Fibroblast of skin of left quadriceps (primary cell): ENCODE results near the gene COL5A2.

Experiments used
- DNase-seq, 2 experiments: peaks; one replicate each; pipeline ENCODE4 v3.0.0-alpha.2; 2013; ENCODE audit warnings: low read depth in 2 of 2

The COL5A2 gene

DNA sequence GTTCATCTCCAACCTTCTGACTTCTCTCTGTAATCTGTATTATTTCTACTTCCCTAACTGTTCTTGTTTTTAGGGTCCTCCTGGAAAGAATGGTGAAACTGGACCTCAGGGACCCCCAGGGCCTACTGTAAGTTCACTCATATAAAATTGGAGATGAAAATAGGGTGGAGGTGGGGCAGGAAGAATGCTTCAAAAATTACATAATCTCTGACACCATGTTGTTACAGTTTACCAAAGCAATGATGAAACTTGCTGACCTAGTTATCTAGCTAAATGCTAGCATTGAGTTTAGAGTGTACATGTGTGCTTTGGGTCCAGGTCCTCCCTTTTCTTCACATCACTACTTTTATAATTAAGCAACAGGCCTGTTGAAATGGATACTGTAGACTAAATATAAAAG, 182.3 kb downstream of the COL5A2 start:
- no peak for DNase-seq

DNA sequence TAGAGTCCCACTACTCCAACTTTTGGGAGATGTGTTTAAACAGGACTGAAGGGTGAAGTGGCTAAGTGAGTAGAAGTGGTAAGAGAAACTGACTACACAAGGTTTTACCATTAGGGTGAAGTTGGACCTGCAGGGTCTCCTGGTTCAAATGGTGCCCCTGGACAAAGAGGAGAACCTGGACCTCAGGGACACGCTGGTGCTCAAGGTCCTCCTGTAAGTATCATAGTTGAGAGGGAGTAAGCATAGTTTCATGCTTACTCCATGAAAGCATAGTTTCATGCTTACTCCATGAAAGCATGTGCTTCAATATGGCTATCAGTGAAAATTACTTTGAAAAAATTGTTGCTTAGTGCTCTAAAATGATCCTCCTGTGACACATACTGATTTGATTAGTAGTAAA, 186.3 kb downstream of the COL5A2 start:
- no peak for DNase-seq

DNA sequence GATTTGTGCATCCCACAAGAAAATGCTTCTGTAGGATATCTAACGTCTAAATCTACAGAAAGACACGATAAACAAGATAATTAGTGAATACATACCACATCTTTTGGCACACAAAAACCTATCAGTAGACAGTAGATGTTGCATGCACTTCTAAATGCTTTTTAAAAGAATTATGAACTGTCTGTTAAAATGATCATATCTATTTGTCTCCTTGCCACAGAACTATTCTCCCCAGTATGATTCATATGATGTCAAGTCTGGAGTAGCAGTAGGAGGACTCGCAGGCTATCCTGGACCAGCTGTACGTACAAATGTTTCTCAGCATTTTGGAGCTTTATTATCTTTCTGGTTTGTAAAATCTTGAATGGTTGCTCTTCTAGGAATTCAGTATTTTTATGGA, 192.7 kb downstream of the COL5A2 start:
- no peak for DNase-seq

DNA sequence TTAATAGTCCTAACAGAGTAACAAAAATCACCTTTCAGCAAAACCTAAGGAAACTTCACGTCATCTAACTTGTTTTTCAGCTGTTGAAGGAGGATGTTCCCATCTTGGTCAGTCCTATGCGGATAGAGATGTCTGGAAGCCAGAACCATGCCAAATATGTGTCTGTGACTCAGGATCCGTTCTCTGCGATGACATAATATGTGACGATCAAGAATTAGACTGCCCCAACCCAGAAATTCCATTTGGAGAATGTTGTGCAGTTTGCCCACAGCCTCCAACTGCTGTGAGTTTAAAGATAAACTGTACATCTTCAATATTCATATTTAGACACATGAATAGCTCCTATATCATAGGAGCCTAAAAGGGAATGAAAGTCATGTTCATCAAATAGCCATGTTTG, 194.9 kb downstream of the COL5A2 start:
- DNase-seq: peak; percentile 77 to 78

DNA sequence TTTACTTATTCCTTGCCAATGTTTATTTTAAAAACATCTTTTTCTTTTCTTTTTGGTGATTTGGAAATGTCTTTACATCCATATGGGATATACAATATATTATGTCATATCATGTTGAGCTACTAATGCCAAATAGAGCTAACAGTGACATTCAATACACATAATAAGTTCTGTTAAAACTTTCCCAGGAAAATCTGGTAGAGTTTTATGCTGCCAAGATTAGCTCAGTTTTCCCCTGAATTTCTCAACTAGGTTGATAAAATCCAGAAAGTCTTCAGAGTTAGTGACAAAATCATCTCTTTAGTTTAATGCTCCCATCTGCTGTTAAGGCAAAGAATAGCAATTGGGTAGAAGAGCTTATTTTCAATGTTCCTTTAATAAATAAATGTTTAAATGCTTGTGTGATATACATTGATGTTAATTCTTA, 195.5 kb downstream of the COL5A2 start:
- peak; percentile 80 to 82 for DNase-seq

DNA sequence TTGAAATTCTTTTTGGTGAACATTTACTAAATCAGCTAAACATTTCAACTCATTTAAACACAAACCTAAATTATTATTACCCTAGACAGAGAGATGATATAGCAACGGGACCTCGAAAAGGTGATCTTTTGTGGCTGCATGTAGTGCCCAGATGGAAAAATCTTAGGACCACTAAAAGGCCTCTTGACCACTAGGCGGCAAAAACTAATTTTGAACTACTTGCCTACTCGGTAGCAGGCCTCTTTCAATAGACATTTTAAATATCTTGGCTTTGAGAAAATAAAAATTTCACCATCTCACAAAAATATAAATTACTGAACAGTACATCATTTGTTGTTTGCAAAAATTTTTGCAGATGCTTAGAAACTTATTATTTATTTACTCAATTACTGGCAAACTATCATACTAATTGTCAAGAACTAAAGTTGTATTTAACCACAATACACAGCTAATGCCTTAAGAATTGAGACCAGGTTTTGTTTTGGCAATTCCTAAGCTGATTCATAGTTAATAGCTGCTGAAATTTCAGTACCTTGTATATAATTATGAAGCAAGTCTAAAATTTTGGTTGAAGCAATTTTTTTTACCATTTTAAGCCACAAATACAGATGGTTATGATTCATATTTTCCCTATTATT, 196.0 kb downstream of the COL5A2 start:
- peak; percentile 80 to 85 for DNase-seq
